ENCODE measurements around the gene TK2. TPM values are rescaled to one million over a fixed set of nuclear protein-coding genes. Genes with fewer than 3 reads are reported as not detected.

The TK2 gene
- total and polyA plus RNA-seq, 4 donors, result 10.5 to 31.9 (median 21.0) TPM

DNA sequence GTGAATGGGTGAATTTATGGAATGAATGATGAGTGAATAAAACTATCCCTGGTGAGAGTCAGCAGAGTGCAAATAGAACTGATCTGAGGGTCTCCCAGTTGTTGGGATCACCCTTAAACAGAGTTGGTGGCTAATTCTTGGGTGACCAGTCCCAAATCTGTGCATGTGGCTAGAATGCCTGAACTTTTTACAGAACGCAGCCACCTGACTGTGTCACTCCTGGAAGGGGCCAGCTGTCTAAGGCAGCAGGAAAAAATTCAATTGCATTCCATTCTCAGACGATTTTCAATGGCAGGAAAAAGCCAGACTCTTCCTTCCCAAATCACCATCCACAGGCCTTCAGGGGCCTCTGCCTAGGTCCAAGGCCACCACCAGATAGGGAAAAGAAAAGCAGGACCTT lies 79.4 kb downstream of the TK2 start:
- Histone ChIP-seq H3K9ac (ENCODE audit: low read depth in 1 of 2, low read length in 2 of 2) (no peak overlapping the region), H3K27me3 (ENCODE audit: control insufficient read depth in 4 of 4, insufficient read depth in 4 of 4, low read length in 3 of 4) (no peaks in the 10 kb centered on the region), H3K4me1 (ENCODE audit: control insufficient read depth in 4 of 4, insufficient read depth in 4 of 4, low read length in 3 of 4) (no peaks in the 10 kb centered on the region), H3K4me3 (ENCODE audit: low read depth in 1 of 3, low read length in 3 of 3) (no peak overlapping the region), H3K36me3 (ENCODE audit: control insufficient read depth in 4 of 4, insufficient read depth in 3 of 4, low read depth in 1 of 4, low read length in 3 of 4) (no peaks in the 10 kb centered on the region), H3K9me3 (ENCODE audit: control insufficient read depth in 4 of 4, low read length in 3 of 4) (no peaks in the 10 kb centered on the region), H3K27ac (ENCODE audit: low read depth in 1 of 2, low read length in 2 of 2) (no peak overlapping the region)
- no peak for TF ChIP-seq HNF4A (conservative IDR thresholded peaks at IDR 0.05)
- TF ChIP-seq YY1 (IDR thresholded peaks at IDR 0.05), result no peak
- TF ChIP-seq, protein P1, sequence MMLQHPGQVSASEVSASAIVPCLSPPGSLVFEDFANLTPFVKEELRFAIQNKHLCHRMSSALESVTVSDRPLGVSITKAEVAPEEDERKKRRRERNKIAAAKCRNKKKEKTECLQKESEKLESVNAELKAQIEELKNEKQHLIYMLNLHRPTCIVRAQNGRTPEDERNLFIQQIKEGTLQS (IDR thresholded peaks at IDR 0.05), result no peak
- DNase-seq (ENCODE audit: low spot score), result no peak
- WGBS, result 71% methylated on average over 2 of the region's 2 CpGs

DNA sequence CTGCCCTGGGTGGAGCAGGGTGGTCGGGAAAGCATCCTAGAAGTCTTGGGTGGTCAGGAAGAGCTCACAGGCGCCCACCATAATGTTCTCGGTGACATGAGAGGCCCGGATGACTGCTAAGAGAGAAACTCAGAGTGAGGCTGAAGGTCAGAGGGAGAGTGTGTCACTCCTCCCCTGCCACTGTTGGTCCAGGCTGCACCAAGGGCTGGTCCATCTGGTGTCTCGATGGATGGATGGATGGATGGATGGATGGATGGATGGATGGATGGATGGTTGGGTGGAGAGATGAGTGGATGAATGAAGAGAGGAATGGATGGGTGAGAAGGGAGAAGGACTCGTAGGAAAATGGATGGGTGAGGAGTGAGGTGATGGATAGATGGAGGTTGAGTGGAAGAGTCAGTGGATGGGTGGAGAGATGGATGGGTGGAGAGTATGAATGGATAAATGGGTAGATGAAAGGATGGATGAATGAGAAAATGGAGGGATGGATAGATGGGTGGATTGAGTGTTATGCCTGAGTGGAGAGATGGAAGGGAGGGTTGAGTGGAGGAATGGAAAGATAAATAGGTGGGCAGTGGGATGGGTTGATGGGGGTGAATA lies 79.9 kb downstream of the TK2 start:
- Histone ChIP-seq H3K9me3 (ENCODE audit: control insufficient read depth in 4 of 4, low read length in 3 of 4) (no peaks in the 10 kb centered on the region), H3K27ac (ENCODE audit: low read depth in 1 of 2, low read length in 2 of 2) (no peak overlapping the region), H3K4me1 (ENCODE audit: control insufficient read depth in 4 of 4, insufficient read depth in 4 of 4, low read length in 3 of 4) (no peaks in the 10 kb centered on the region), H3K9ac (ENCODE audit: low read depth in 1 of 2, low read length in 2 of 2) (no peak overlapping the region), H3K4me3 (ENCODE audit: low read depth in 1 of 3, low read length in 3 of 3) (no peak overlapping the region), H3K27me3 (ENCODE audit: control insufficient read depth in 4 of 4, insufficient read depth in 4 of 4, low read length in 3 of 4) (no peaks in the 10 kb centered on the region), H3K36me3 (ENCODE audit: control insufficient read depth in 4 of 4, insufficient read depth in 3 of 4, low read depth in 1 of 4, low read length in 3 of 4) (no peaks in the 10 kb centered on the region)
- 91% methylated on average over 6 of the region's 6 CpGs for WGBS
- TF ChIP-seq REST (IDR thresholded peaks at IDR 0.05), result no peak
- no peak for TF ChIP-seq HNF4G (IDR thresholded peaks at IDR 0.05)
- no peak for TF ChIP-seq RAD21 (IDR thresholded peaks at IDR 0.05)
- no peak for TF ChIP-seq HNF4A (conservative IDR thresholded peaks at IDR 0.05)
- no peak for TF ChIP-seq CTCF (IDR thresholded peaks at IDR 0.05; ENCODE audit: low read depth, low read length, missing input control)
- TF ChIP-seq JUND (IDR thresholded peaks at IDR 0.05), result no peak
- no peak for TF ChIP-seq SP1 (IDR thresholded peaks at IDR 0.05)
- TF ChIP-seq FOXA2 (IDR thresholded peaks at IDR 0.05), result no peak
- TF ChIP-seq GABPA (IDR thresholded peaks at IDR 0.05 in 1 of 2, conservative IDR thresholded peaks at IDR 0.05 in 1 of 2), result no peak
- no peak for TF ChIP-seq NR2F2 (IDR thresholded peaks at IDR 0.05)
- no peak for TF ChIP-seq RXRA (IDR thresholded peaks at IDR 0.05)
- no peak for DNase-seq (ENCODE audit: low spot score)

All from liver (tissue), 9 donors.